Suppressor macrophage treated with lipopolysaccharide for 1 hour (primary cell): Measurements from ENCODE around the gene CUX1.
A peak's percentile ranks its signal among the peaks of the same experiment; 100 is the strongest.
"Not testable (repeated sequence)": the region's sequence is repeated elsewhere in the genome, so short reads cannot be mapped to it uniquely, and the experiment has no call there.

Experiments used
- DNase-seq, 3 donors: peaks; one replicate each; pipeline ENCODE4 v3.0.0-alpha.2; 2020 to 2022

The CUX1 gene

DNA sequence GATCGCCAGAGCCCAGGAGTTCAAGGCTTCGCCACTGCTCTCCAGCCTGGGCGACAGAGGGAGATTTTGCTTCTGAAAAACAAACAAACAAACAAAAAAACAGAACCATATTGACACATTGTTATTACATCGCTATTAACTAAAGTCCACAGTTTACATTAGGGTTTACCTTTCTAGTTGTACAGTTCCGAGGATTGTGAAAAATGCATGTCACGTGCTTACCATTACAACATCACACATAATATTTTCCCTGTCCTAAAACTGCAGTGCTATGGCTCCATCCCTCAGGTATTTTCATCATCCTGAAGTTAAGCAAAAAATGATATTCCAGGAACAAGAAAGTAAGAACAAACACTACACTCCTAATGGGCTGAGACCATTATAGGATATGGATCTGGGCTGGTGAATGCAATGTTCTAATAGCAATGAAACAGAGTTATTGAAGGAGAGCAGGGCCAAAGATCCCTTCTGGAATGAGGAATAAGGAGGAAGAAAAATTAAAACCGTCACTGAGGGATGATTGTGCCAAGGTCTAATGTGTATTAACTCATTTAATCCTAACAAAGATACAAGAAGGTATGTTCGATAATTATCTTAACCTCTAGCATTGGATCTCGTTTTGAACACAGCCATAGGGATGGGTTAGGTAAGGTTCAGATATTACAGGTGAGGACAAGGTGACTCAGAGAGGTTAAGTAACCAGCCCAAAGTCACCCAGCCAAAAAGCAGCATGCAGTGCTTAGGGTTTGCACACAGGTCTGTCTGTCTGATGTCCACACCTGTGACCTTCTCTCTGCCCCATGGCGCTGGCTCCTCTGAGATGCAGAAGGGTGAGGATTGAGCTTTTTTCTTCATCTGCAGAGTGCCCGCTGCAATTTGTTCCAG is 14.0 kb upstream of the CUX1 start:
- DNase-seq, result no peak

DNA sequence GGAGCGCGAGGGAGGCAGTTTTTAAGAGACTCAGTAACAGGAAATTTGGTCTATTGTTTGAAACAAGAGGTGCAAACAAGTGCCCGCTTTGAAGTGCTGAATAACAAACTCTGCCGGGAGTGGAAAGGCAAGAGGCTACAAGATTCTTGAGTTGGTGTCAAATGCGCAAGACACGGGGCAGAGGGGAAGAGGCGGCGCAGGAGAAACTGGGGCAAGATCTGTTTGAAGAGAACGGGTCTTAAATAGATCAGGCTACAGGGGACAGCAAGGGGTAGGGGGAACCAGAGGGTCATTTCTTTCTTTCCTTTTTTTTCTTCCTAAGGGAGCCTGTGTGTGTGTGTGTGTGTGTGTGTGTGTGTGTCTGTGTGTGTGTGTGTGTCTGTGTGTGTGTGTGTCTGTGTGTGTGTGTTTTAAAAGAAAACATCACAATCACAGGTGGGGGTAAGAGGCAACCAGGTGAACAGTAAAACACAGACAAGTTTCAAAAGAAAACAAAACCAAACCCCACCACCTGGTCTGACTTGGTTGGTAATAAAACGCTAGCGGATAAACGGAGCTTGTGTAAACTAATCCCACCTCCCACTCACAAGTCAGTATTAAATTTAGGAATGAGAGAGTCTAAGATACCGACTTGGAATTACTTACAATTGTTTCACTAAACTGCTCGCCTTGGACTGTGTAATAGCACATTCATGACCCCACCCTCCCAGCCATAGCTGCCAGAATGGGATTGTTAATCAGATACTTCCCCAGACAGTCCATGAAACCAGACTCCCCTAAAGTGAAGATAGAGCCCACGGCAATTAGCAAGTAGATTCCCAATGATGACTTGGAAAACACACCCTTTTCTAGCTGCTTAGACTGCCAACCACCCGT is 13.1 kb upstream of the CUX1 start:
- no peak for DNase-seq

- no peak for DNase-seq
Measured at GRCh38 chr7:101804967-101805366, 12.5 kb upstream of the CUX1 start.

- DNase-seq, result no peak
Measured at GRCh38 chr7:101812595-101812994, 4.8 kb upstream of the CUX1 start.

GRCh38 chr7:101813402-101814019 is 3.9 kb upstream of the CUX1 start:
- DNase-seq, result no peak

DNA sequence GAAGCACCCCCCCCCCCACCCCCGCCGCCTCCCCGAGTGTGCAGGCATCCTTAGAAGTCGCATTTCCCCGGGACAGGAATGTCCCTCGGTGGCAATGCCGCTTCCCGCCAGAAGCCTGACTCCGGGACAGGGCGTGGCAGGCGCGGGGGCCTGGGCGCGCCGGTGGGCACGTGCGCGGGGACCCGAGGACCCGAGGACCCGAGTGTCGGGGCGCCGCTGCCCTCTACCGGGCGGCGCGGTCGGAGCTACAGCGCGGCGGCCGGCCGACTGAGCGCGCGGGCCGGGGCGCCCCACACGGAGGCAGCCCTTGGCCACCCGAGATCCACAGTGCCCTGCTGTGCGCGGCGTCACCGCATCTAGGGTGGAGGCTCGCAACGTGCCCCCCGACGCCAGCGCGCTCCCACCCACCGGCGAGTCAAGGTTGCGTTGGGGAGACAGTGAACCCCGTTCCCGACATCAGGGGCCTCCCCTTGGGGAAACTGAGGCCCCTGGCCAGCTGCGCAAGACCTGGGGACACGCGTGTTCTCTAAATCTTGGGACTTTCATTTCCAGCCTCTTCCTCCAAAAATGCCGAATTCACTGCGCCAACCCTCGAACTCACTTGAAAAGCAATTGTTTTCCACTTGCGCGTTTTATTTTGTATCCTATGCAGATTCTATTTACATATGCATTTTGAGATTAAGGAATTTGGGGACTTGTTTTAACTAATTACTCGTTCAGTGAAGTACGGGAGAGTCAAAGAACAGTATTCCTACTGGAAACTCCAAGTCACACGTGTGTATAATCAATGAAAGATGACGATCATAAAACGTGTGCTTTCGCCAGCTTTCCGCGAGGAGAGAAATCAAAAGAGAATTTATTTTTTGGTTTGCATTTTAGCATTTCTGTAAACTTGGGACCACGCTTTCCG is 3.1 kb upstream of the CUX1 start:
- peak; percentile 84 to 93 (median 86) for DNase-seq

GRCh38 chr7:101814991-101815825 is 2.2 kb upstream of the CUX1 start:
- DNase-seq, result peak in 1 of 3 donors; percentile 48

GRCh38 chr7:101815826-101816594 is 1.4 kb upstream of the CUX1 start:
- DNase-seq, result peak; percentile 89 to 94 (median 90)

GRCh38 chr7:101816595-101817470 is 593 bp upstream of the CUX1 start:
- peak; percentile 65 to 88 (median 73) for DNase-seq

DNA sequence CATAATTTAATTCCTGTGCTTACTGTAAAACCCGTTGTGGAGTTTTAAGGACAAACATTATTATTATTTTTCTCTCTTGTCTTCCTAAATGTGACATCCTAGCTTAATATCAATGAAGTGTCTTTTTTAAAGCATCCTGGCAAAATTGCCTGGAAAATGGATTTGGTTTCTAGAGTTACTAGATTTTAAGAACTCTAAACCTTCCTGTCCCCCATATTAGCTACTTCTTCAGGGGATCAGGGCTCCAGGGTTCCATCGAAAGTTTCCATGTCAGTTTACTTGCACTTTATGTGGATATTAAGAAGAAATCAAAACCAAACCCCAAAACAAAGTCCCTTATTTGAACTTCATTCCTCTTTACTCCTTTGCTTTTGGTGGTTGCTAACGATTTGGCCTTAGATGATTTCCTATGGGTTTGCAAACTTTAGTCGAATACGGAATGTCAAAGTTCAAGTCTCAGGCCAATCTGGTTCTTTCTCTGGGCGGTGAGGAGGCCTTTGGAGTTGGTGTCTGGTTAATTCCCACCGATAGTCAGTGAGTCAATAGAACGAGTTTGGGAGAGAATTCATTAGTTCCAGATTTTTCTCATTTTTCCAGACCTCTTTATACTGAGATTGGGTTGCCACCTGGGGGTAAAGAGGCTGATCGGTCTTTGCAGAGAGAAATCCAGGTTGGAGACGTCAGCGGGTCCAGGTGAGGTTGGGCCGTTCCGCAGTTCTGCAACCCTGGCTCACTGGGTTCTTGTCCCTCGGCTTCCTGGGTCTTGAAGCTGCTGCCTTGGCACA is 1.1 kb downstream of the CUX1 start:
- no peak for DNase-seq

GRCh38 chr7:101819183-101819582 is 1.8 kb downstream of the CUX1 start:
- peak in 2 of 3 donors; percentile 49 to 51 for DNase-seq

DNA sequence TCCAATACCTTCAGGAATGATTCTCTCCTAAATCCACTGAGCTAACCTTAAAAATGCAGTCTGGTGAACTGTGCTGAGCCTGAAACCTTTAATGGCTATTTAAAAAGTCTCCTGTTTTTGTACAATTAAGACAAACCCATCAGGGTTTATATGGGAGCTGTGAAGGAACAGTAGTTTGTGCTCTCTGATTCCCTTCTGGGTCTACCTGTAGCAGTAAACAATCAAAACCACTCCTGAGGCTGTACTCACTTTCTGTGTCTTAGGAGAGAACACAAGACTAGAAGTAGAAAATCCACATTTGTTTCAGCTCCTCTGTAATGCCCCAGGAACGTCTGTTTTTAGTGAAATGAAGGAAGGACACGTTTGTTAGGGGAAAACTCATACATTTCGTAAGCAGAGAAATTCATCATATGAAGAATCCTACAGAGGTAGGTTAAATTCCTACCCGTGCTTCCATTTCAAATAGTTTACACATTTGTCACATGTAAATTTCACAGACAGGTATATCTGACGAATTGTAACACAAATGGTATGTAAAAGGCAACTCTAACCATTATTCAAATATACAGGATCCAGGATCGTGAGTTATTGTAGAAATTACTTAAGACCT is 2.6 kb downstream of the CUX1 start:
- DNase-seq, result no peak

DNA sequence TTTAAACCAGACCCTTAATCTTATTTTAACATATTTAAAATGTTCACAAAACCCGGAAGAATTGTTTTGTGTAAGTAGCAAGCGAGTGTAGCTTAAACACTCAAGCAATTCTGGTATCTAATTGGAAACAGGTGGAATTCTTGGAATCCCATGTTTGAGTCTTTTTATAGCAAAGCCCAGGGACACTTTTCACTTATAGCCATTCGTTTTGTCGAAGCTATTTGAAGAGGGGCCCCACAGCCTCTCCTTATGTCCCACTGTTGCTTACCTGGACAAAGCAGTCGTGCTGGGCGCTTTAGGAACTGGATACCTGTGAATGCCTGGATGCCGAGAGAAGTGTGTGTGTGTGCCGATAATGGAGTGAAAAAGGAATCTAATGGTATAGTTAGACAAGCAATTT is 3.3 kb downstream of the CUX1 start:
- no peak for DNase-seq

GRCh38 chr7:101822632-101823031 is 5.2 kb downstream of the CUX1 start:
- DNase-seq, result not testable (repeated sequence)

DNA sequence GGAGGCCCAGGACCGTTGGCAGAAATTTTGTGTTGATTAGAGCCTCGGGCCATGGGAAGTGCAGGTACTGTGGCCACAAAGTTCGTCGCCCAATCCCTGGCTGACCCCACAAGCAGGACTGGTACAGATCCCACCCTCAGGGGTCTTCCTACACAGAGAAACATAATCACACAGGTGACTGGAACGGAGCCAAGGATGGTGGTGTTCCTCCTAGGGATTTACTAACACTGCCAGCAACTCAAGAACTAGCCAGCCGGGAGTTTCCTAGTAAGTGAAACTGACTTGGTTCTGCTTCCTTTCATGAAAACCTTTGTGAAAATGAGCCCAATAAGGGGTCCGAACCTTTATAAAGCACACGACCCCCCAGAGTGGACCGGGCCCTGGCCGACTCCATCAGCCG is 5.7 kb downstream of the CUX1 start:
- peak; percentile 68 to 71 (median 69) for DNase-seq

DNA sequence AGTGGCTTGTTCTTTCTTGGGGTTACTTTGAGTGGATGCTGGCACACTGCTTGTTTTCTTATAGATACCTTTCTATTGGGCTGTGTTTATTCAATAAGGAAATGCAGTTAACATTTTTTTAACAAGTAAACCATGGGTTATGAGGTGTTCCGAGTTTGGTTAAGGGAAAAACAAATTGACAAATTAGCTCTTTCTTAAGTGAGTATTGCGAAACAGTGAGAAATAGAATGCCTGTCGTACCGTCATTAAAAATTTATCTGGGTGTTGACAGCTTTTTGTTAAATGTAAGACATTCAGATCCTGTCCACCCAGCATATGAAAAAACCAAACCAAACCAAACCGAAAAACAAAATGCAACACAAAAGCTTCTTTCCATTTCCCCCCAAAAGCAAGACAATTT is 6.2 kb downstream of the CUX1 start:
- DNase-seq, result peak; percentile 31 to 68 (median 61)

- no peak for DNase-seq
Measured at GRCh38 chr7:101824440-101824839, 7.0 kb downstream of the CUX1 start.
